ENCODE data around the gene JUP. TPM values are rescaled to one million over a fixed set of nuclear protein-coding genes. Genes with fewer than 3 reads are reported as not detected.

The JUP gene
- total and polyA plus RNA-seq, 10 of the 15 experiments (the other 5 are each of a cell fraction or from before 2014, with no cell fraction given): 1.5 to 36.3 (median 11.6) TPM

- SMC1A ChIA-PET (ENCODE audit: uncharacterized antibody, unreplicated experiment): no interaction called here
- no peak for DNase-seq (ENCODE audit: low read depth, low spot score)
- CTCF ChIA-PET: interaction anchor here (0.6 to 1.0 kb wide), 4 partner anchors 9 to 744 kb away, joined by 3 to 4 read pairs (median 3); no protein-coding TSS in a partner anchor
Measured at GRCh38 chr17:41705271-41705991, 81.1 kb downstream of the JUP start.

More at GRCh38 chr17:41705271-41705991, 81.1 kb downstream of the JUP start:
- Histone ChIP-seq H3K36me3 (ENCODE audit: control insufficient read depth in 2 of 2, insufficient read depth in 2 of 2, low read length in 1 of 2) (no peaks in the 10 kb centered on the region), H3K4me1 (ENCODE audit: control insufficient read depth, insufficient read depth, low read length) (no peaks in the 10 kb centered on the region), H3K27ac (ENCODE audit: control insufficient read depth, insufficient read depth) (no peak overlapping the region), H3K9me3 (replicated peaks; ENCODE audit: control insufficient read depth, insufficient read depth, low read length) (no peaks in the 10 kb centered on the region), H3K9ac (ENCODE audit: control insufficient read depth, insufficient read depth, low read length) (no peak overlapping the region), H3K27me3 (replicated peaks in 1 of 2; ENCODE audit: control insufficient read depth in 2 of 2, insufficient read depth in 2 of 2, low read length in 1 of 2) (no peaks in the 10 kb centered on the region; a peak in 1 of 4 replicates), H2AFZ (ENCODE audit: control insufficient read depth, low read depth, low read length) (no peak overlapping the region), H3K79me2 (ENCODE audit: control insufficient read depth, insufficient read depth, low read length) (no peaks in the 10 kb centered on the region), H4K20me1 (ENCODE audit: control insufficient read depth, insufficient read depth) (no peaks in the 10 kb centered on the region), H3K4me2 (ENCODE audit: control insufficient read depth, insufficient read depth) (no peak overlapping the region), H3K4me3 (no peak overlapping the region)
- intact Hi-C loops (cut with micrococcal nuclease; ENCODE audit: unreplicated experiment) (no loop called here), in situ Hi-C loops (cut with MboI) (no loop called here)
- TF ChIP-seq SUPT20H (IDR thresholded peaks at IDR 0.05; ENCODE audit: borderline replicate concordance, control insufficient read depth, low read depth, low read length) (no peak), ATF7 (IDR thresholded peaks at IDR 0.05; ENCODE audit: low read depth) (no peak)
- ATAC-seq: no peak; the same call in 2 of the 3 replicates
- ChIA-PET RAD21 (ENCODE audit: unreplicated experiment) (interaction anchor here (0.7 to 1.2 kb wide), 2 partner anchors 26 to 57 kb away, joined by 3 to 4 read pairs; no protein-coding TSS in a partner anchor), POLR2A (interaction anchor here (0.6 to 1.1 kb wide), 2 partner anchors 15 to 81 kb away, joined by 3 read pairs; partner anchors contain the start of gene JUP)
- WGBS (ENCODE audit: insufficient coverage, insufficient replicate concordance, low lambda C conversion rate, missing lambda C conversion rate): 25% methylated on average over 13 of the region's 13 CpGs
- no peak for FAIRE-seq
- BruUV-seq (replicated peaks): no TSS peak

Small RNAs within 50 kb of the gene (small RNA-seq; reads per million reads assigned to genes)
- gene RN7SL399P: not detected
- gene RNA5SP442: 1.8 reads per million, percentile 56 among the genes with 10 or more reads in this experiment

Other genes starting within 250 kb of the JUP start
Only the 7 nearest of the 17 such genes appear.
- gene GAST, start 74.4 kb downstream of the JUP start, total RNA-seq (2014; rRNA removed): not detected in 2 replicates
- gene GAST, start 74.4 kb downstream of the JUP start, total RNA-seq (2014; rRNA removed; fragmentation: Illumina TruSeq; extraction: Trizol): not detected in 2 replicates
- gene GAST, start 74.4 kb downstream of the JUP start, total RNA-seq (2021): not detected in 2 replicates
- gene GAST, start 74.4 kb downstream of the JUP start, polyA plus RNA-seq (2011; rRNA removed): not detected in 2 replicates
- not detected in 2 replicates for gene GAST, start 74.4 kb downstream of the JUP start, polyA plus RNA-seq (2014; fragmentation: Illumina TruSeq; extraction: Trizol)
- not detected for gene GAST, start 74.4 kb downstream of the JUP start, polyA plus RNA-seq (2014; fragmentation: Nextera tagmentation; extraction: Ambion mirVana)
- not detected in 2 replicates for gene GAST, start 74.4 kb downstream of the JUP start, polyA plus RNA-seq (2014; rRNA removed)
- not detected for gene GAST, start 74.4 kb downstream of the JUP start, polyA plus RNA-seq (2016; fragmentation: Nextera tagmentation; extraction: Ambion mirVana)
- not detected in 2 replicates for gene HAP1, start 52.1 kb downstream of the JUP start, total RNA-seq (2014; rRNA removed)
- not detected in 2 replicates for gene HAP1, start 52.1 kb downstream of the JUP start, total RNA-seq (2014; rRNA removed; fragmentation: Illumina TruSeq; extraction: Trizol)
- gene HAP1, start 52.1 kb downstream of the JUP start, total RNA-seq (2021): not detected in 2 replicates
- gene HAP1, start 52.1 kb downstream of the JUP start, polyA plus RNA-seq (2011; rRNA removed): not detected in 2 replicates
- gene HAP1, start 52.1 kb downstream of the JUP start, polyA plus RNA-seq (2014; fragmentation: Illumina TruSeq; extraction: Trizol): not detected in 2 replicates
- not detected for gene HAP1, start 52.1 kb downstream of the JUP start, polyA plus RNA-seq (2014; fragmentation: Nextera tagmentation; extraction: Ambion mirVana)
- gene HAP1, start 52.1 kb downstream of the JUP start, polyA plus RNA-seq (2014; rRNA removed): not detected in 2 replicates
- not detected for gene HAP1, start 52.1 kb downstream of the JUP start, polyA plus RNA-seq (2016; fragmentation: Nextera tagmentation; extraction: Ambion mirVana)
- gene P3H4, start 25.2 kb upstream of the JUP start, total RNA-seq (2014; rRNA removed): 0.85 and 1.9 TPM in 2 replicates
- gene P3H4, start 25.2 kb upstream of the JUP start, total RNA-seq (2014; rRNA removed; fragmentation: Illumina TruSeq; extraction: Trizol): 0.46 and 0.54 TPM in 2 replicates
- 1.1 and 1.5 TPM in 2 replicates for gene P3H4, start 25.2 kb upstream of the JUP start, total RNA-seq (2021)
- 0.29 and 0.64 TPM in 2 replicates for gene P3H4, start 25.2 kb upstream of the JUP start, polyA plus RNA-seq (2011; rRNA removed)
- 0.32 TPM in 1 of 2 replicates, not detected in the other for gene P3H4, start 25.2 kb upstream of the JUP start, polyA plus RNA-seq (2014; fragmentation: Illumina TruSeq; extraction: Trizol)
- gene P3H4, start 25.2 kb upstream of the JUP start, polyA plus RNA-seq (2014; fragmentation: Nextera tagmentation; extraction: Ambion mirVana): under 1 TPM in 1 of 2 experiments, not detected in 1; 0.37 TPM
- gene P3H4, start 25.2 kb upstream of the JUP start, polyA plus RNA-seq (2014; rRNA removed): 0.55 and 1.2 TPM in 2 replicates
- gene P3H4, start 25.2 kb upstream of the JUP start, polyA plus RNA-seq (2016; fragmentation: Nextera tagmentation; extraction: Ambion mirVana): 1 to 10 TPM in 1 of 2 experiments, under 1 TPM in 1; 0.81 to 1.0 TPM
- gene FKBP10, start 26.3 kb upstream of the JUP start, total RNA-seq (2014; rRNA removed): 1.8 and 2.1 TPM in 2 replicates
- 1.5 and 1.6 TPM in 2 replicates for gene FKBP10, start 26.3 kb upstream of the JUP start, total RNA-seq (2014; rRNA removed; fragmentation: Illumina TruSeq; extraction: Trizol)
- 3.8 and 4.2 TPM in 2 replicates for gene FKBP10, start 26.3 kb upstream of the JUP start, total RNA-seq (2021)
- 1.6 and 2.9 TPM in 2 replicates for gene FKBP10, start 26.3 kb upstream of the JUP start, polyA plus RNA-seq (2011; rRNA removed)
- 2.6 and 3.4 TPM in 2 replicates for gene FKBP10, start 26.3 kb upstream of the JUP start, polyA plus RNA-seq (2014; fragmentation: Illumina TruSeq; extraction: Trizol)
- under 1 TPM; 0.02 to 0.08 TPM for gene FKBP10, start 26.3 kb upstream of the JUP start, polyA plus RNA-seq (2014; fragmentation: Nextera tagmentation; extraction: Ambion mirVana)
- gene FKBP10, start 26.3 kb upstream of the JUP start, polyA plus RNA-seq (2014; rRNA removed): 4.7 and 5.2 TPM in 2 replicates
- under 1 TPM; 0.18 to 0.71 TPM for gene FKBP10, start 26.3 kb upstream of the JUP start, polyA plus RNA-seq (2016; fragmentation: Nextera tagmentation; extraction: Ambion mirVana)
- 41.2 and 51.3 TPM in 2 replicates for gene NT5C3B, start 49.5 kb upstream of the JUP start, total RNA-seq (2014; rRNA removed)
- 38.6 and 38.8 TPM in 2 replicates for gene NT5C3B, start 49.5 kb upstream of the JUP start, total RNA-seq (2014; rRNA removed; fragmentation: Illumina TruSeq; extraction: Trizol)
- 38.7 and 41.2 TPM in 2 replicates for gene NT5C3B, start 49.5 kb upstream of the JUP start, total RNA-seq (2021)
- gene NT5C3B, start 49.5 kb upstream of the JUP start, polyA plus RNA-seq (2011; rRNA removed): 64.6 and 74.1 TPM in 2 replicates
- 48.0 and 54.4 TPM in 2 replicates for gene NT5C3B, start 49.5 kb upstream of the JUP start, polyA plus RNA-seq (2014; fragmentation: Illumina TruSeq; extraction: Trizol)
- gene NT5C3B, start 49.5 kb upstream of the JUP start, polyA plus RNA-seq (2014; fragmentation: Nextera tagmentation; extraction: Ambion mirVana): 1 to 10 TPM in 1 of 2 experiments, under 1 TPM in 1; 0.52 to 6.6 TPM
- gene NT5C3B, start 49.5 kb upstream of the JUP start, polyA plus RNA-seq (2014; rRNA removed): 49.0 and 53.9 TPM in 2 replicates
- 10 to 100 TPM; 38.1 to 40.7 TPM for gene NT5C3B, start 49.5 kb upstream of the JUP start, polyA plus RNA-seq (2016; fragmentation: Nextera tagmentation; extraction: Ambion mirVana)
- gene KLHL10, start 51.1 kb upstream of the JUP start, total RNA-seq (2014; rRNA removed): 0.11 and 0.62 TPM in 2 replicates
- 0.13 and 0.18 TPM in 2 replicates for gene KLHL10, start 51.1 kb upstream of the JUP start, total RNA-seq (2014; rRNA removed; fragmentation: Illumina TruSeq; extraction: Trizol)
- not detected in 2 replicates for gene KLHL10, start 51.1 kb upstream of the JUP start, total RNA-seq (2021)
- 0.22 and 0.37 TPM in 2 replicates for gene KLHL10, start 51.1 kb upstream of the JUP start, polyA plus RNA-seq (2011; rRNA removed)
- 0.19 and 0.49 TPM in 2 replicates for gene KLHL10, start 51.1 kb upstream of the JUP start, polyA plus RNA-seq (2014; fragmentation: Illumina TruSeq; extraction: Trizol)
- not detected for gene KLHL10, start 51.1 kb upstream of the JUP start, polyA plus RNA-seq (2014; fragmentation: Nextera tagmentation; extraction: Ambion mirVana)
- 0.19 and 0.24 TPM in 2 replicates for gene KLHL10, start 51.1 kb upstream of the JUP start, polyA plus RNA-seq (2014; rRNA removed)
- under 1 TPM in 1 of 2 experiments, not detected in 1; 0.35 TPM for gene KLHL10, start 51.1 kb upstream of the JUP start, polyA plus RNA-seq (2016; fragmentation: Nextera tagmentation; extraction: Ambion mirVana)
- gene KLHL11, start 78.7 kb upstream of the JUP start, total RNA-seq (2014; rRNA removed): 15.5 and 17.2 TPM in 2 replicates
- gene KLHL11, start 78.7 kb upstream of the JUP start, total RNA-seq (2014; rRNA removed; fragmentation: Illumina TruSeq; extraction: Trizol): 13.4 and 13.9 TPM in 2 replicates
- 11.5 and 13.9 TPM in 2 replicates for gene KLHL11, start 78.7 kb upstream of the JUP start, total RNA-seq (2021)
- gene KLHL11, start 78.7 kb upstream of the JUP start, polyA plus RNA-seq (2011; rRNA removed): 8.6 and 9.2 TPM in 2 replicates
- gene KLHL11, start 78.7 kb upstream of the JUP start, polyA plus RNA-seq (2014; fragmentation: Illumina TruSeq; extraction: Trizol): 3.1 and 4.5 TPM in 2 replicates
- gene KLHL11, start 78.7 kb upstream of the JUP start, polyA plus RNA-seq (2014; fragmentation: Nextera tagmentation; extraction: Ambion mirVana): under 1 TPM; 0.07 to 0.10 TPM
- gene KLHL11, start 78.7 kb upstream of the JUP start, polyA plus RNA-seq (2014; rRNA removed): 5.4 and 6.0 TPM in 2 replicates
- gene KLHL11, start 78.7 kb upstream of the JUP start, polyA plus RNA-seq (2016; fragmentation: Nextera tagmentation; extraction: Ambion mirVana): 10 to 100 TPM; 11.5 to 12.1 TPM

All from GM12878 (cell line).